Sigmoid colon (tissue), 7 donors: ENCODE data around the gene STK24. TPM values are rescaled to one million over a fixed set of nuclear protein-coding genes. Genes with fewer than 3 reads are reported as not detected.
A peak's percentile ranks its signal among the peaks of the same experiment; 100 is the strongest.

Experiments used
- DNase-seq: peaks from one replicate; pipeline ENCODE4 v3.0.0-alpha.2; 2019
- H3K27ac ChIP-seq, 4 donors: fragments of 200-600 bp; sonication (generic); one replicate each; pipeline ENCODE4 v1.5.1; 2016 to 2019; ENCODE audit warnings: mild to moderate bottlenecking in 1 of 4
- H3K27me3 ChIP-seq, 3 donors: fragments of 200-600 bp; sonication (generic); one replicate each; pipeline ENCODE4 v1.5.1; 2019; ENCODE audit warnings: mild to moderate bottlenecking in 1 of 3
- H3K36me3 ChIP-seq, 4 donors: fragments of 200-600 bp; sonication (generic); one replicate each; pipeline ENCODE4 v1.5.1; 2016 to 2019
- H3K4me1 ChIP-seq, 4 donors: fragments of 200-600 bp; sonication (generic); one replicate each; pipeline ENCODE4 v1.5.1; 2017 to 2019
- H3K4me3 ChIP-seq, 4 donors: fragments of 200-600 bp; sonication (generic); one replicate each; pipeline ENCODE4 v1.5.1; 2017 to 2019; ENCODE audit warnings: mild to moderate bottlenecking in 2 of 4, moderate library complexity in 1 of 4
- H3K9me3 ChIP-seq, 4 donors: fragments of 200-600 bp in 3 of 4; sonication (generic) in 3 of 4; one replicate each; pipeline versions ENCODE4 v1.5.1 to v1.6.1; 2013 to 2019
- EP300 ChIP-seq, 4 donors: sonication (generic); formaldehyde crosslinking; IDR thresholded peaks; one replicate each; pipeline ENCODE4 v1.6.1; 2017; ENCODE audit warnings: antibody characterized with exemption in 4 of 4
- POLR2A ChIP-seq, 2 donors: fragments of 450-650 bp; IDR thresholded peaks; one replicate each; pipeline ENCODE4 v1.6.1; 2016; ENCODE audit warnings: antibody characterized with exemption in 2 of 2, mild to moderate bottlenecking in 2 of 2, moderate library complexity in 2 of 2
- POLR2AphosphoS5 ChIP-seq, 4 donors: sonication (generic); formaldehyde crosslinking; IDR thresholded peaks; one replicate each; pipeline ENCODE4 v1.6.1; 2017; ENCODE audit warnings: antibody characterized with exemption in 4 of 4
- WGBS, 2 donors: extraction: QIAGEN DNeasy Blood & Tissue Kit; methylation state at CpG; one replicate each; pipeline ENCODE4 v1.1.7; 2013; 5-methylcytosine and 5-hydroxymethylcytosine counted together
- intact Hi-C: fragments of 100-400 bp; cut with DNase I; formaldehyde crosslinking; loops from one replicate; pipeline ENCODE4 v1.15.1; 2023
- polyA plus RNA-seq, 3 donors: library from polyadenylated mRNA; stranded (reverse); fragments of 200-250 nt; gene quantifications; one replicate each; pipeline ENCODE4 v1.2.3, GENCODE V29; 2013
- total RNA-seq, 4 donors: library from RNA; depleted of rRNA; stranded (reverse); fragments of >200 nt; gene quantifications; one replicate each; pipeline ENCODE4 v1.1.0, GENCODE V29; 2016
- TF ChIP-seq, protein P1 (sequence below), 4 experiments: fragments of 450-650 bp in 3 of 4; fragments of 200-600 bp in 1 of 4; IDR thresholded peaks; one replicate each; pipeline ENCODE4 v1.5.1; 2016 to 2019; ENCODE audit warnings: antibody characterized with exemption in 4 of 4, mild to moderate bottlenecking in 3 of 4, moderate library complexity in 2 of 4
- donor health status: healthy with polysubstance abuse.
- donor health status: Bipolar disorder and iron deficiency.
- donor health status: healthy.

STK24 gene
- total and polyA plus RNA-seq, 7 donors = 59.7 to 200 (median 78.9) TPM

DNA sequence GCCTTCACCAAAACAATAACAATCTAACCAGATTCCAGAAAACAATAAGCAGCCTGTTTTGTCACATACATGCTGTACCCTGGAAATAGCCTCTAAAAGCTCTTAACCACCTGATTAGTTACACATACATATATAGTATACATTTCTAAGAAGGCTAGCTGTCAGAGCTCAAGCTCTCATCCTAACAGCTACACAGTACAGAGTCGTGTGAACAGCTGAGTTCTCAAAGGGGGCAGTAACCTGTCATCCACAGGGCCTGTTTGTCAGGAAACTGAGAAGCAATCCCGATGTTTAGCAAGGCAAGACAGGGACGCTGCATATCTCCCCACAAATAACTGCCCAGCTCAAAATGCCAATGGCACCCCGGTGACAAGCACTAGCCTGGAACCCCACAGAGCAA, 56.9 kb downstream of the STK24 start:
- no peaks in the 10 kb centered on the region for H3K9me3 ChIP-seq
- H3K4me3 ChIP-seq = no peak overlapping the region
- H3K36me3 ChIP-seq = peaks cover 0 to 11% (median 0%) of the 10 kb centered on the region in 4 donors
- H3K27me3 ChIP-seq = no peaks in the 10 kb centered on the region
- H3K4me1 ChIP-seq = peaks cover 0 to 72% (median 57%) of the 10 kb centered on the region in 4 donors
- intact Hi-C loops = loop anchor here (5.0 kb wide), 1 partner anchor 32 kb away; no protein-coding TSS in a partner anchor
- DNase-seq = no peak
- H3K27ac ChIP-seq = no peak overlapping the region
- no peak for TF ChIP-seq EP300 (IDR thresholded peaks at IDR 0.05)
- TF ChIP-seq POLR2AphosphoS5 (IDR thresholded peaks at IDR 0.05) = no peak
- TF ChIP-seq, protein P1, sequence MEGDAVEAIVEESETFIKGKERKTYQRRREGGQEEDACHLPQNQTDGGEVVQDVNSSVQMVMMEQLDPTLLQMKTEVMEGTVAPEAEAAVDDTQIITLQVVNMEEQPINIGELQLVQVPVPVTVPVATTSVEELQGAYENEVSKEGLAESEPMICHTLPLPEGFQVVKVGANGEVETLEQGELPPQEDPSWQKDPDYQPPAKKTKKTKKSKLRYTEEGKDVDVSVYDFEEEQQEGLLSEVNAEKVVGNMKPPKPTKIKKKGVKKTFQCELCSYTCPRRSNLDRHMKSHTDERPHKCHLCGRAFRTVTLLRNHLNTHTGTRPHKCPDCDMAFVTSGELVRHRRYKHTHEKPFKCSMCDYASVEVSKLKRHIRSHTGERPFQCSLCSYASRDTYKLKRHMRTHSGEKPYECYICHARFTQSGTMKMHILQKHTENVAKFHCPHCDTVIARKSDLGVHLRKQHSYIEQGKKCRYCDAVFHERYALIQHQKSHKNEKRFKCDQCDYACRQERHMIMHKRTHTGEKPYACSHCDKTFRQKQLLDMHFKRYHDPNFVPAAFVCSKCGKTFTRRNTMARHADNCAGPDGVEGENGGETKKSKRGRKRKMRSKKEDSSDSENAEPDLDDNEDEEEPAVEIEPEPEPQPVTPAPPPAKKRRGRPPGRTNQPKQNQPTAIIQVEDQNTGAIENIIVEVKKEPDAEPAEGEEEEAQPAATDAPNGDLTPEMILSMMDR (IDR thresholded peaks at IDR 0.05) = no peak
- no peak for TF ChIP-seq POLR2A (IDR thresholded peaks at IDR 0.05)
- 76 to 79% methylated on average over 4 of the region's 4 CpGs for whole genome bisulfite sequencing, 2 donors

GRCh38 chr13:98517576-98518310, 59.2 kb downstream of the STK24 start:
- intact Hi-C loops = loop anchor here (5.0 kb wide), 1 partner anchor 35 kb away; no protein-coding TSS in a partner anchor
- H3K27ac ChIP-seq = peak overlapping the region in 3 of 4 donors; percentile 35 to 39 (median 37)

GRCh38 chr13:98515818-98516465, 61.0 kb downstream of the STK24 start:
- peak overlapping the region in 3 of 4 donors; percentile 11 to 39 (median 37) for H3K27ac ChIP-seq

More at GRCh38 chr13:98517576-98518310, 59.2 kb downstream of the STK24 start:
- Histone ChIP-seq H3K36me3 (peaks cover 0 to 11% (median 0%) of the 10 kb centered on the region in 4 donors), H3K4me3 (no peak overlapping the region), H3K9me3 (no peaks in the 10 kb centered on the region), H3K4me1 (peaks cover 0 to 64% (median 40%) of the 10 kb centered on the region in 4 donors), H3K27me3 (no peaks in the 10 kb centered on the region)
- DNase-seq = no peak
- 88 to 92% methylated on average over 6 of the region's 6 CpGs for WGBS, 2 donors
- TF ChIP-seq, protein P1 (IDR thresholded peaks at IDR 0.05) = no peak
- no peak for TF ChIP-seq POLR2A (IDR thresholded peaks at IDR 0.05)
- no peak for TF ChIP-seq EP300 (IDR thresholded peaks at IDR 0.05)
- TF ChIP-seq POLR2AphosphoS5 (IDR thresholded peaks at IDR 0.05) = no peak

DNA sequence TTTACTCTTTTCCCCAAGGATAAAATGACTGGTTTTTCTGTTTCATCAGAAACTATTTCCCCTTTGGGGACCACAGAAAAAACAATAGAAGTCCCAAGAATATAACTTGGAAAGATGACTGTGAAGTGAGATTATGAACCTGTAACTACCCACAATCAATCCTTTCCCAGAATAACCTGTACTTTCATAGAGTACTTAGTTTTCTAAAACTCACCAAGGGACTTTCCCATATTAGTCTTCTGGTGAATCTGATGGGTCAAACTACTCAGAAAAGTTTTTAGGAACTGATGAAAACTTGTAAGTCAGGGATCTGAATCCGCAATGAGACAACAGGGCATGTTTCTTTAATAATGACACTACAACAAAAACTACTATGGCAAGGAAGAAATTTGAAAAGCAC, 62.6 kb downstream of the STK24 start:
- H3K4me1 ChIP-seq = peaks cover 0 to 56% (median 35%) of the 10 kb centered on the region in 4 donors
- H3K27ac ChIP-seq = no peak overlapping the region
- no peak for DNase-seq

More at GRCh38 chr13:98515818-98516465, 61.0 kb downstream of the STK24 start:
- no peak for DNase-seq
- WGBS, 2 donors = 86 to 88% methylated on average over 4 of the region's 4 CpGs
- intact Hi-C loops = loop anchor here (5.0 kb wide), 1 partner anchor 36 kb away; no protein-coding TSS in a partner anchor
- Histone ChIP-seq H3K4me3 (no peak overlapping the region), H3K9me3 (no peaks in the 10 kb centered on the region), H3K4me1 (peaks cover 0 to 54% (median 29%) of the 10 kb centered on the region in 4 donors), H3K27me3 (no peaks in the 10 kb centered on the region), H3K36me3 (peaks cover 0 to 11% (median 0%) of the 10 kb centered on the region in 4 donors)
- TF ChIP-seq, protein P1 (IDR thresholded peaks at IDR 0.05) = no peak
- TF ChIP-seq EP300 (IDR thresholded peaks at IDR 0.05) (no peak), POLR2AphosphoS5 (IDR thresholded peaks at IDR 0.05) (no peak), POLR2A (IDR thresholded peaks at IDR 0.05) (no peak)

More for the DNA sequence above, 62.6 kb downstream of the STK24 start:
- intact Hi-C loops = no loop called here
- TF ChIP-seq EP300 (IDR thresholded peaks at IDR 0.05) = no peak
- no peak for TF ChIP-seq POLR2A (IDR thresholded peaks at IDR 0.05)
- TF ChIP-seq POLR2AphosphoS5 (IDR thresholded peaks at IDR 0.05) = no peak
- TF ChIP-seq, protein P1 (IDR thresholded peaks at IDR 0.05) = no peak
- WGBS, 2 donors = 86 to 88% methylated on average over 1 of the region's 1 CpG
- Histone ChIP-seq H3K4me3 (no peak overlapping the region), H3K27me3 (no peaks in the 10 kb centered on the region), H3K36me3 (peaks cover 0 to 11% (median 0%) of the 10 kb centered on the region in 4 donors), H3K9me3 (no peaks in the 10 kb centered on the region)
